GM18502 (cell line): ENCODE data around the gene HIC1.

Experiments used
- ATAC-seq: cut with Tn5 transposase; IDR thresholded peaks from one replicate; pipeline ENCODE4 v1.9.1; 2021; ENCODE audit warnings: mild to moderate bottlenecking; ENCODE audit not compliant: unreplicated experiment, poor library complexity

The HIC1 gene

GRCh38 chr17:2058586-2059546 is 4.0 kb downstream of the HIC1 start:
- ATAC-seq, result no peak

GRCh38 chr17:2059547-2060384 is 4.9 kb downstream of the HIC1 start:
- no peak for ATAC-seq

GRCh38 chr17:2060385-2060658 is 5.4 kb downstream of the HIC1 start:
- no peak for ATAC-seq

- ATAC-seq, result no peak
These were observed 6.0 kb downstream of the HIC1 start for GRCh38 chr17:2060681-2061440.

GRCh38 chr17:2061441-2061958 is 6.6 kb downstream of the HIC1 start:
- ATAC-seq, result no peak

GRCh38 chr17:2062571-2063183 is 7.8 kb downstream of the HIC1 start:
- no peak for ATAC-seq

- ATAC-seq, result no peak
These were observed 8.6 kb downstream of the HIC1 start for GRCh38 chr17:2063261-2064146.

- ATAC-seq, result no peak
These were observed 9.2 kb downstream of the HIC1 start for GRCh38 chr17:2064147-2064489.

GRCh38 chr17:2064520-2064971 is 9.6 kb downstream of the HIC1 start:
- no peak for ATAC-seq

- ATAC-seq, result no peak
These were observed 10.3 kb downstream of the HIC1 start for GRCh38 chr17:2064980-2065785.

GRCh38 chr17:2065949-2066400 is 11.1 kb downstream of the HIC1 start:
- ATAC-seq, result no peak

GRCh38 chr17:2067048-2067561 is 12.2 kb downstream of the HIC1 start:
- no peak for ATAC-seq

- no peak for ATAC-seq
These were observed 12.7 kb downstream of the HIC1 start for GRCh38 chr17:2067608-2068024.

GRCh38 chr17:2068031-2068518 is 13.2 kb downstream of the HIC1 start:
- no peak for ATAC-seq

GRCh38 chr17:2068519-2069051 is 13.7 kb downstream of the HIC1 start:
- ATAC-seq, result no peak

GRCh38 chr17:2070241-2071023 is 15.5 kb downstream of the HIC1 start:
- ATAC-seq, result peak; percentile 76

GRCh38 chr17:2071024-2071385 is 16.1 kb downstream of the HIC1 start:
- ATAC-seq, result no peak
